Tibial artery (tissue), 4 donors: ENCODE measurements around the gene MAST1.
A peak's percentile ranks its signal among the peaks of the same experiment; 100 is the strongest.
"Not testable (repeated sequence)": the region's sequence is repeated elsewhere in the genome, so short reads cannot be mapped to it uniquely, and the experiment has no call there.

ENCODE experiments used
- DNase-seq, 2 donors: peaks; one replicate each; pipeline ENCODE4 v3.0.0-alpha.2; 2019
- H3K27ac ChIP-seq, 2 donors: fragments of 200-600 bp; sonication (generic) in 1 of 2; 1 replicate in 1 of 2; 2 replicates in 1 of 2; pipeline ENCODE4 v1.5.1; 2018 to 2019; ENCODE audit warnings: mild to moderate bottlenecking in 1 of 2
- H3K27me3 ChIP-seq, 2 donors: fragments of 200-600 bp; sonication (generic) in 1 of 2; one replicate each; pipeline versions ENCODE4 v1.5.1 to v1.6.0; 2016 to 2019
- H3K36me3 ChIP-seq, 3 donors: fragments of 200-600 bp; sonication (generic) in 2 of 3; one replicate each; pipeline ENCODE4 v1.5.1; 2016 to 2019; ENCODE audit warnings: mild to moderate bottlenecking in 2 of 3
- H3K4me1 ChIP-seq, 4 donors: fragments of 200-600 bp; sonication (generic) in 2 of 4; 1 replicate in 3 of 4; 2 replicates in 1 of 4; pipeline ENCODE4 v1.5.1; 2016 to 2019
- H3K4me3 ChIP-seq, 2 donors: fragments of 200-600 bp; sonication (generic) in 1 of 2; 1 replicate in 1 of 2; 2 replicates in 1 of 2; pipeline ENCODE4 v1.5.1; 2018 to 2019; ENCODE audit warnings: mild to moderate bottlenecking in 2 of 2
- H3K9me3 ChIP-seq, 3 donors: fragments of 200-600 bp; sonication (generic) in 1 of 3; one replicate each; pipeline ENCODE4 v1.5.1; 2016 to 2019
- CTCF ChIP-seq, 2 experiments: fragments of 200-600 bp in 1 of 2; fragments of 450-650 bp in 1 of 2; IDR thresholded peaks; one replicate each; pipeline ENCODE4 v1.5.1; 2017 to 2019; ENCODE audit warnings: antibody characterized with exemption in 2 of 2, mild to moderate bottlenecking in 1 of 2, moderate library complexity in 1 of 2
- intact Hi-C: fragments of 100-400 bp; cut with DNase I; formaldehyde crosslinking; loops from one replicate; pipeline ENCODE4 v1.15.0; 2023; ENCODE audit warnings: low total_unique reads

MAST1 gene

GRCh38 chr19:12907166-12907565, 68.9 kb downstream of the MAST1 start:
- Histone ChIP-seq H3K4me1 (peaks cover 0 to 3% (median 1%) of the 10 kb centered on the region in 4 donors), H3K4me3 (no peak overlapping the region), H3K9me3 (no peaks in the 10 kb centered on the region), H3K27ac (no peak overlapping the region), H3K36me3 (no peaks in the 10 kb centered on the region), H3K27me3 (no peaks in the 10 kb centered on the region)
- DNase-seq, result no peak
- no peak for TF ChIP-seq CTCF (IDR thresholded peaks at IDR 0.05)
- intact Hi-C loops, result no loop called here

- no peaks in the 10 kb centered on the region for H3K9me3 ChIP-seq
- no peak for TF ChIP-seq CTCF (IDR thresholded peaks at IDR 0.05)
- no peak for DNase-seq
- no peaks in the 10 kb centered on the region for H3K27me3 ChIP-seq
- peaks cover 0 to 18% (median 12%) of the 10 kb centered on the region in 4 donors for H3K4me1 ChIP-seq
- H3K36me3 ChIP-seq, result no peaks in the 10 kb centered on the region
- H3K27ac ChIP-seq, result peak overlapping the region; percentile 73 to 76
- H3K4me3 ChIP-seq, result peak overlapping the region; percentile 11 to 26
- intact Hi-C loops, result no loop called here
These were observed 74.3 kb downstream of the MAST1 start for GRCh38 chr19:12912571-12912970.

- Histone ChIP-seq H3K9me3 (no peaks in the 10 kb centered on the region), H3K4me1 (peaks cover 0 to 18% (median 12%) of the 10 kb centered on the region in 4 donors), H3K4me3 (peak overlapping the region; percentile 11 to 26), H3K27me3 (no peaks in the 10 kb centered on the region), H3K36me3 (no peaks in the 10 kb centered on the region), H3K27ac (peak overlapping the region; percentile 73 to 76)
- TF ChIP-seq CTCF (IDR thresholded peaks at IDR 0.05), result no peak
- intact Hi-C loops, result no loop called here
- peak; percentile 65 to 93 for DNase-seq
These were observed 74.8 kb downstream of the MAST1 start for GRCh38 chr19:12913011-12913561.

- intact Hi-C loops, result no loop called here
- Histone ChIP-seq H3K9me3 (no peaks in the 10 kb centered on the region), H3K36me3 (no peaks in the 10 kb centered on the region), H3K27me3 (no peaks in the 10 kb centered on the region), H3K4me1 (peaks cover 0 to 24% (median 15%) of the 10 kb centered on the region in 4 donors), H3K27ac (peak overlapping the region; percentile 73 to 76), H3K4me3 (no peak overlapping the region)
- TF ChIP-seq CTCF (IDR thresholded peaks at IDR 0.05), result no peak
- peak in 1 of 2 donors; percentile 29 for DNase-seq
These were observed 75.8 kb downstream of the MAST1 start for GRCh38 chr19:12913851-12914690.

- intact Hi-C loops, H3K27me3 ChIP-seq, H3K27ac ChIP-seq, H3K9me3 ChIP-seq, DNase-seq, H3K4me3 ChIP-seq, H3K36me3 ChIP-seq: not testable (repeated sequence)
- H3K4me1 ChIP-seq, result peaks cover 0 to 24% (median 15%) of the 10 kb centered on the region in 4 donors
These were observed 77.5 kb downstream of the MAST1 start for GRCh38 chr19:12915860-12916259.

- H3K9me3 ChIP-seq, result no peaks in the 10 kb centered on the region
- H3K4me1 ChIP-seq, result peaks cover 0 to 10% (median 6%) of the 10 kb centered on the region in 4 donors
- H3K4me3 ChIP-seq, result no peak overlapping the region
- no peak for DNase-seq
- intact Hi-C loops, result no loop called here
- H3K36me3 ChIP-seq, result peaks cover 10 to 13% (median 10%) of the 10 kb centered on the region in 3 donors
- H3K27me3 ChIP-seq, result no peaks in the 10 kb centered on the region
- H3K27ac ChIP-seq, result no peak overlapping the region
- TF ChIP-seq CTCF (IDR thresholded peaks at IDR 0.05), result no peak
These were observed 79.9 kb downstream of the MAST1 start for GRCh38 chr19:12918253-12918652.
